Astrocyte of the spinal cord (primary cell): Measurements from ENCODE around the gene ZMPSTE24.

Experiments used
- DNase-seq: peaks from one replicate; pipeline ENCODE4 v3.0.0; 2011; ENCODE audit warnings: low read depth, low spot score
- H3K4me3 ChIP-seq: 2 replicates; pipeline ENCODE4 v1.5.1; 2011; ENCODE audit warnings: low read depth, mild to moderate bottlenecking, low read length, moderate library complexity
- CTCF ChIP-seq: IDR thresholded peaks from 2 replicates; pipeline ENCODE4 v1.5.1; 2012; ENCODE audit warnings: low read depth, mild to moderate bottlenecking, low read length, inconsistent platforms
- in situ Hi-C: cut with HindIII; loops from 2 replicates; pipeline ENCODE4 v1.10.0; 2017; ENCODE audit warnings: low sequenced_read_pairs

ZMPSTE24 gene

DNA sequence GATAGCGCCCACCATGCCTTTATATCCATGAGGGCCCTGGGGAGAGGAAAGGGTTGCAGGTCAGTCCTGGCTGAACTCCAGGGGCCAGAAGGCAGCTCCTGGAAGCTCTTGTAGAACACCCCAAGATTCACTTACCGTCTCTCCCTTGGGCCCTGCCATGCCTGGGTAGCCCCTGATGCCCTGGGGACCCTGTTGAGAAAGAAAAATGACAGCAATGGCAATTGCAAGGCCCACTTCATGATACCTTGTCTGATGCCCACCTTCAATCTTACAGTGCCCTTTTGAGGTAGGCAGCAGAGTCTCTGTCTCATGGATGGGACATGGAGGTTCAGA lies 52.1 kb downstream of the ZMPSTE24 start:
- no peak overlapping the region for H3K4me3 ChIP-seq
- in situ Hi-C loops = no loop called here
- DNase-seq = no peak
- no peak for TF ChIP-seq CTCF

DNA sequence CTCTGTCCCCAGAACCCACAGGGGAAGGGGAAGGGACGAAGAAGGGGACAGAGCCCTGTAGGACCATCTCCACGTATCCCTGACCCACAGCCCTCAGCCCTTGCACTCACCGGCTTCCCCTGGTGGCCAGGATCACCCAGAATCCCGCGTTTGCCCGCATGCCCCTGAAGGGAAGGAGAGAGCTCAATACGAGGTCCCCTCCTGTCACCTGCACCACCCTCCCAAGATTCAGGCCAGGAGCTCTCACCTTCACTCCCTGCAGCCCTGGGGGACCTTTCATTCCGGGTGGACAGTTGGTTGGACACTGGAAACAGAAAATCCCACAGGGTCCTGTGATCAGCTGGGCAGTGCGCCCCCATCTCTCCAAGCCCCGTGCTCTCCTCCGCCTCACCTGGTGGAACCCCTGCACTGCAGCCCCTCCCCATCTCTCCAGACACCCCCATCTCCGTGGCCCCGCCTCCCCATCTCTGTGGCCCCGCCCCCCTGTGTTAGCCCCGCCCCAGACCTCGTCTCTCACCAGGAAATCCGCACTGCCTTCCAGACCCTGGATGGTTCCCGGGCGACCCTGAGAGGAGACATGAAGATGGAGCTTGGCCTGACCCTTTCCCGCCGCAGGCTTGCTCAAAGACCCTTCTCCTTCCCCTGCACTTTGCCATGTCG lies 53.1 kb downstream of the ZMPSTE24 start:
- in situ Hi-C loops = no loop called here
- no peak for TF ChIP-seq CTCF
- no peak overlapping the region for H3K4me3 ChIP-seq
- DNase-seq = no peak

DNA sequence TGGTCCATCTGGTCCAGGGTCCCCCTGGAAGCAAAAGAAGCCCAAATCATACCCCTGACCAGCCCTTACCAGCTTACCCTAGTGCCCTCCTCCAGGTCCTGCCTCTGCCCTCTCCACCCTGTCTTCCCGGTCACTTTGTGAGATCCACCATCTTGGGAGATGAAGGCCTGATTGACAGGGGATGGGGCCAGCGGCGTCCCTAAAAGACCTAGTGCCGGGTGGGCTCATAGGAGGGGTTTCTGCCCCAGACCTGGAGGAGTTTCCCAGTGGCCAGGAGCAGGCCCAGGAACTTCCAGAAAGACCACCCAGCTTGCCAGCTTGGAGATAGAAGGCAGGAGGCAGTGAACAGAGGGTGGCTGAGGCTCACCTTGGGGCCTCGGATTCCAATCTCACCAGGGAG lies 53.7 kb downstream of the ZMPSTE24 start:
- no peak overlapping the region for H3K4me3 ChIP-seq
- TF ChIP-seq CTCF = no peak
- in situ Hi-C loops = no loop called here
- no peak for DNase-seq

DNA sequence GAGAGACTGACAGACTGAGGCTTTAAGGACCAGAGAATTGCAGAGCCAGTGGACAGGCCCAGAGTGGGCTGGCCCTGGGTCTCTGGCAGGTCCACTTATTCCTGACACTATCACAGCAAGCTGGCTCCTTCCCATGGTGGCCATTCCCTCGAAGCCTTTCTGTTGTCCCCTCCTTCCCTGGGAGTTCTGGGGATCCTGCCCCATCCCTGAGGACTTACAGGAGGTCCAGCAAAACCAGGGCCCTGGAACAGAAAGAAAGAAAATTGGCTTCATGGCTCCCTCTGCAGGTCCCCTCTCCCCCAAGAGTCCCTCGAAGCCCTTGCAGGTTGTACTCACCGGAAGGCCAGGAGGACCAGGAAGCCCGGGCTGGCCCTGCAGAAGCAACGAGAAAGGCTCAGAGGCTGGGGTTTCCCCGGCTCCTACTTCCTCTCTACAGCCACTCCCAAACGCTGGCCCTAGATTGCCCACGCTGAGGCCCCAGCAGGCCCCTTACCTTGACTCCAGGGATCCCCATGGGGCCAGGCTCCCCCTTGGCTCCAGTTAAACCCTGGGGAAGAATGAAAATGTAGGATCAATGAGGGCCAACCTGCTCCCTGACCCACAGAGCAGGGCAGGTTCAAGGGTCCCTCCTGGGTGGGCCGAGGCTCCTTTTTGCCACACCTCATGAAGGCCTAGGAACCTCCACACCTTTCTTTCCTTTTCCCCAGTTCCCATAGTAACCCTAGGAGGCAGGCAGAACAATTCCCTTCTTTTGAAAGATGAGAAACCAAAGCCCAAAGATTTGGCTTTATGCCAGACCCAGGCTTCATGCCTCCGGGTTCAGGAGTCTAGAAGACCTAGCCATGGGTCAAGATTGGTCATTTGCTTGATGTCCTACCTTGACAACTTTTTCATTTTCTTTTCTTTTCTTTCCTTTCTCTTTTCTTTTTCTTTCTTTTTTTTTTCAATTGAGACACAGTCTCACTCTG lies 54.5 kb downstream of the ZMPSTE24 start:
- in situ Hi-C loops = no loop called here
- H3K4me3 ChIP-seq = no peak overlapping the region
- TF ChIP-seq CTCF = no peak

GRCh38 chr1:40313329-40313957 lies 55.4 kb downstream of the ZMPSTE24 start:
- no peak overlapping the region for H3K4me3 ChIP-seq
- in situ Hi-C loops = no loop called here
- TF ChIP-seq CTCF = no peak
- DNase-seq = no peak

More for the DNA sequence above, 54.5 kb downstream of the ZMPSTE24 start:
- DNase-seq = no peak

DNA sequence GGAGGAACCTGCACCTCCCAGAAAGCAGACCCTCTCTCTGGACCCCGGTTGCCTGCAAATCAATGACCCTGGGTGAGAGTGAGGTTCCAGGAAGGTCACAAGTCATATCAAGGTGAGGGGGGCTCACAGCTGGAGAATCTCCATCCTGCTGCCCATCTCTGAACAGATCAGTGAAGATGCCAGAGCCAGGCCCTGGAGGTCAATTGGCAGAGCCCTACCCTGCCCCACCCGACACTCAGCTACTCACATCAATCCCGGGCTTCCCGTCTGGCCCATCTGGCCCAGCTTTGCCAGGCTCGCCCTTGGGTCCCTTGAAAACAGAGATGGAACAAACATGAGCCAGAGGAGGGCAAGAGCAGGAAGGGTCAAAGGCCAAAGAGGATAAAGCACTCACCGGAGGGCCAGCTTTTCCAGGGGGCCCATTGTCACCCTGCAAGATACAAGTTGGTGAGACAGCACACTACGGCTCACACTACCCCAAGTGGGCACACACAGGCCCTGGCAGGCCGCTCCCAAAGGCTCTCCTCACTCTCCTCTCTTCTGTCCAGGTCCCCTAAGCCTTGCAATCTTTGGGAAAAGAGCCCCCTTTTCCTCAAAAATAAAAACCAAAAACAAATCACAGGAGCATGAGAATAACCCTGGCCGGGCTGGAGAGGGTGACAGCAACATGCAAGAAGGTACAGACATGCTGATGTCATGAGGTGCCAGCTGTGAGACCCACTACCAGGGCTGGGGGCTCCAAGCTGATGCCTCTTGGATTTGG lies 56.1 kb downstream of the ZMPSTE24 start:
- H3K4me3 ChIP-seq = no peak overlapping the region
- TF ChIP-seq CTCF = no peak
- DNase-seq = no peak
- in situ Hi-C loops = no loop called here
